ENCODE data around the gene PSMA4.

PSMA4 gene

GRCh38 chr15:78561490-78561889, 21.2 kb downstream of the PSMA4 start:
- no peak overlapping the region for H3K27ac ChIP-seq
- TF ChIP-seq CTCF (conservative IDR thresholded peaks at IDR 0.05) = no peak

- no peak for TF ChIP-seq CTCF (conservative IDR thresholded peaks at IDR 0.05)
Measured at GRCh38 chr15:78563092-78563491, 22.8 kb downstream of the PSMA4 start.

GRCh38 chr15:78564743-78565096, 24.5 kb downstream of the PSMA4 start:
- peak overlapping the region; percentile 80 for H3K27ac ChIP-seq
- TF ChIP-seq CTCF (conservative IDR thresholded peaks at IDR 0.05) = no peak

More at GRCh38 chr15:78563092-78563491, 22.8 kb downstream of the PSMA4 start:
- H3K27ac ChIP-seq = no peak overlapping the region

- H3K27ac ChIP-seq = peak within 1 kb of the TSS; percentile 80
Measured at GRCh38 chr15:78565097-78565950, 25.1 kb downstream of the PSMA4 start, which contains the start of gene CHRNA5. Gene CHRNA5, plus strand, starts transcription at chr15:78565520. Its CDS starts 200 bp downstream, at chr15:78565720.

GRCh38 chr15:78565951-78566774, 25.9 kb downstream of the PSMA4 start:
- TF ChIP-seq CTCF (conservative IDR thresholded peaks at IDR 0.05) = peak; percentile 64
- peak overlapping the region; percentile 80 for H3K27ac ChIP-seq

More at GRCh38 chr15:78565097-78565950, 25.1 kb downstream of the PSMA4 start, which contains the start of gene CHRNA5:
- TF ChIP-seq CTCF (conservative IDR thresholded peaks at IDR 0.05) = no peak

GRCh38 chr15:78567531-78567930, 27.3 kb downstream of the PSMA4 start:
- no peak for TF ChIP-seq CTCF (conservative IDR thresholded peaks at IDR 0.05)
- peak overlapping the region; percentile 80; the same call in 1 of the 2 replicates for H3K27ac ChIP-seq

GRCh38 chr15:78570710-78571109, 30.5 kb downstream of the PSMA4 start:
- no peak overlapping the region for H3K27ac ChIP-seq
- no peak for TF ChIP-seq CTCF (conservative IDR thresholded peaks at IDR 0.05)

Measured in VCaP (cell line).